ENCODE results near the gene N4BP2.
"Not testable (repeated sequence)": the region's sequence is repeated elsewhere in the genome, so short reads cannot be mapped to it uniquely, and the experiment has no call there.

DNA sequence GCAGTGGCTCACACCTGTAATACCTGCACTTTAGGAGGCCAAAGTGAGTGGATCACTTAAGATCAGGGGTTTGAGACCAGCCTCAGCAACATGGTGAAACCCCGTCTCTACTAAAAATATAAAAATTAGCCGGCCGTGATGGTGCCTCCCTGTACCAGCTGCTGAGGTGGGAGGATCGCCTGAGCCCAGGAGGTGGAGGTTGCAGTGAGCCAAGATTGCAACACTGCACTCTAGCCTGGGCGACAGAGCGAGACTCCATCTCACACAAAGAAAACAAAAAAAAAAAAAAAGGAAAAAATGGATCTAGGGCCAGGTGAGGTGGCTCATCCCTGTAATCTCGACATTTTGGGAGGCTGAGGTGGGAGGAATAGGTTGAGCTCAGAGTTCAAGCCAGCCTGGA is 32.6 kb upstream of the N4BP2 start:
- TF ChIP-seq, protein P1, sequence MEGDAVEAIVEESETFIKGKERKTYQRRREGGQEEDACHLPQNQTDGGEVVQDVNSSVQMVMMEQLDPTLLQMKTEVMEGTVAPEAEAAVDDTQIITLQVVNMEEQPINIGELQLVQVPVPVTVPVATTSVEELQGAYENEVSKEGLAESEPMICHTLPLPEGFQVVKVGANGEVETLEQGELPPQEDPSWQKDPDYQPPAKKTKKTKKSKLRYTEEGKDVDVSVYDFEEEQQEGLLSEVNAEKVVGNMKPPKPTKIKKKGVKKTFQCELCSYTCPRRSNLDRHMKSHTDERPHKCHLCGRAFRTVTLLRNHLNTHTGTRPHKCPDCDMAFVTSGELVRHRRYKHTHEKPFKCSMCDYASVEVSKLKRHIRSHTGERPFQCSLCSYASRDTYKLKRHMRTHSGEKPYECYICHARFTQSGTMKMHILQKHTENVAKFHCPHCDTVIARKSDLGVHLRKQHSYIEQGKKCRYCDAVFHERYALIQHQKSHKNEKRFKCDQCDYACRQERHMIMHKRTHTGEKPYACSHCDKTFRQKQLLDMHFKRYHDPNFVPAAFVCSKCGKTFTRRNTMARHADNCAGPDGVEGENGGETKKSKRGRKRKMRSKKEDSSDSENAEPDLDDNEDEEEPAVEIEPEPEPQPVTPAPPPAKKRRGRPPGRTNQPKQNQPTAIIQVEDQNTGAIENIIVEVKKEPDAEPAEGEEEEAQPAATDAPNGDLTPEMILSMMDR (IDR thresholded peaks at IDR 0.05): not testable (repeated sequence)
- not testable (repeated sequence) for TF ChIP-seq RCOR1 (IDR thresholded peaks at IDR 0.05; ENCODE audit: low read length); RFX5 (IDR thresholded peaks at IDR 0.05; ENCODE audit: low read length); RAD21 (IDR thresholded peaks at IDR 0.05; ENCODE audit: low read length); EZH2phosphoT487 (IDR thresholded peaks at IDR 0.05; ENCODE audit: borderline replicate concordance, low read depth); FOSL2 (IDR thresholded peaks at IDR 0.05; ENCODE audit: borderline replicate concordance, low read depth); GATA2 (CRISPR knock-in tag; IDR thresholded peaks at IDR 0.05); EP300 (IDR thresholded peaks at IDR 0.05; ENCODE audit: borderline replicate concordance in 1 of 2, low read depth in 1 of 2, low read length in 1 of 2); YY1 (IDR thresholded peaks at IDR 0.05; ENCODE audit: low read depth); SMC3 (IDR thresholded peaks at IDR 0.05; ENCODE audit: low read depth, low read length); MXI1 (IDR thresholded peaks at IDR 0.05; ENCODE audit: low read depth, low read length); JUND (IDR thresholded peaks at IDR 0.05)
- TF ChIP-seq, protein P2, sequence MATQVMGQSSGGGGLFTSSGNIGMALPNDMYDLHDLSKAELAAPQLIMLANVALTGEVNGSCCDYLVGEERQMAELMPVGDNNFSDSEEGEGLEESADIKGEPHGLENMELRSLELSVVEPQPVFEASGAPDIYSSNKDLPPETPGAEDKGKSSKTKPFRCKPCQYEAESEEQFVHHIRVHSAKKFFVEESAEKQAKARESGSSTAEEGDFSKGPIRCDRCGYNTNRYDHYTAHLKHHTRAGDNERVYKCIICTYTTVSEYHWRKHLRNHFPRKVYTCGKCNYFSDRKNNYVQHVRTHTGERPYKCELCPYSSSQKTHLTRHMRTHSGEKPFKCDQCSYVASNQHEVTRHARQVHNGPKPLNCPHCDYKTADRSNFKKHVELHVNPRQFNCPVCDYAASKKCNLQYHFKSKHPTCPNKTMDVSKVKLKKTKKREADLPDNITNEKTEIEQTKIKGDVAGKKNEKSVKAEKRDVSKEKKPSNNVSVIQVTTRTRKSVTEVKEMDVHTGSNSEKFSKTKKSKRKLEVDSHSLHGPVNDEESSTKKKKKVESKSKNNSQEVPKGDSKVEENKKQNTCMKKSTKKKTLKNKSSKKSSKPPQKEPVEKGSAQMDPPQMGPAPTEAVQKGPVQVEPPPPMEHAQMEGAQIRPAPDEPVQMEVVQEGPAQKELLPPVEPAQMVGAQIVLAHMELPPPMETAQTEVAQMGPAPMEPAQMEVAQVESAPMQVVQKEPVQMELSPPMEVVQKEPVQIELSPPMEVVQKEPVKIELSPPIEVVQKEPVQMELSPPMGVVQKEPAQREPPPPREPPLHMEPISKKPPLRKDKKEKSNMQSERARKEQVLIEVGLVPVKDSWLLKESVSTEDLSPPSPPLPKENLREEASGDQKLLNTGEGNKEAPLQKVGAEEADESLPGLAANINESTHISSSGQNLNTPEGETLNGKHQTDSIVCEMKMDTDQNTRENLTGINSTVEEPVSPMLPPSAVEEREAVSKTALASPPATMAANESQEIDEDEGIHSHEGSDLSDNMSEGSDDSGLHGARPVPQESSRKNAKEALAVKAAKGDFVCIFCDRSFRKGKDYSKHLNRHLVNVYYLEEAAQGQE (IDR thresholded peaks at IDR 0.05; ENCODE audit: low read depth, low read length): not testable (repeated sequence)

Measured in SK-N-SH (cell line).